ENCODE data around the gene QRFP. TPM values are rescaled to one million over a fixed set of nuclear protein-coding genes. Genes with fewer than 3 reads are reported as not detected.

The QRFP gene
- total and polyA plus RNA-seq, 4 donors: 0.05 TPM; not detected in 3

GRCh38 chr9:130927338-130927737 lies 30.7 kb upstream of the QRFP start:
- 95% methylated on average over 10 of the region's 10 CpGs for WGBS
- TF ChIP-seq YY1 (IDR thresholded peaks at IDR 0.05) (no peak), JUND (IDR thresholded peaks at IDR 0.05) (no peak), SP1 (IDR thresholded peaks at IDR 0.05) (no peak), CTCF (IDR thresholded peaks at IDR 0.05; ENCODE audit: low read depth, low read length, missing input control) (no peak), RAD21 (IDR thresholded peaks at IDR 0.05) (no peak), RXRA (IDR thresholded peaks at IDR 0.05) (no peak), ATF3 (IDR thresholded peaks at IDR 0.05) (no peak), HNF4A (conservative IDR thresholded peaks at IDR 0.05) (no peak), ZBTB33 (IDR thresholded peaks at IDR 0.05) (no peak), TAF1 (conservative IDR thresholded peaks at IDR 0.05) (no peak), NR2F2 (IDR thresholded peaks at IDR 0.05) (no peak), FOXA2 (IDR thresholded peaks at IDR 0.05) (no peak), GABPA (IDR thresholded peaks at IDR 0.05 in 1 of 2, conservative IDR thresholded peaks at IDR 0.05 in 1 of 2) (no peak), MAX (IDR thresholded peaks at IDR 0.05) (no peak), REST (IDR thresholded peaks at IDR 0.05) (no peak), EGR1 (IDR thresholded peaks at IDR 0.05; ENCODE audit: low read depth in 2 of 2) (no peak), HNF4G (IDR thresholded peaks at IDR 0.05) (no peak), FOXA1 (IDR thresholded peaks at IDR 0.05) (no peak)
- Histone ChIP-seq H3K27me3 (ENCODE audit: control insufficient read depth in 4 of 4, insufficient read depth in 4 of 4, low read length in 3 of 4) (peaks cover 0 to under 1% (median 0%) of the 10 kb centered on the region in 4 donors), H3K9me3 (ENCODE audit: control insufficient read depth in 4 of 4, low read length in 3 of 4) (no peaks in the 10 kb centered on the region), H3K36me3 (ENCODE audit: control insufficient read depth in 4 of 4, insufficient read depth in 3 of 4, low read depth in 1 of 4, low read length in 3 of 4) (no peaks in the 10 kb centered on the region), H3K4me1 (ENCODE audit: control insufficient read depth in 4 of 4, insufficient read depth in 4 of 4, low read length in 3 of 4) (no peaks in the 10 kb centered on the region), H3K27ac (ENCODE audit: low read depth in 1 of 2, low read length in 2 of 2) (no peak overlapping the region), H3K4me3 (ENCODE audit: low read depth in 1 of 3, low read length in 3 of 3) (no peak overlapping the region), H3K9ac (ENCODE audit: low read depth in 1 of 2, low read length in 2 of 2) (no peak overlapping the region)
- no peak for DNase-seq (ENCODE audit: low spot score)

All from liver (tissue), 9 donors.